Uterus (tissue), 2 donors: ENCODE results near the gene SACM1L.

Experiments used
- CTCF ChIP-seq, 4 experiments: fragments of 200-600 bp in 2 of 4; fragments of 450-650 bp in 2 of 4; sonication (generic) in 2 of 4; IDR thresholded peaks; one replicate each; pipeline ENCODE4 v1.5.1; 2016 to 2019; ENCODE audit warnings: antibody characterized with exemption in 4 of 4, mild to moderate bottlenecking in 2 of 4, moderate library complexity in 1 of 4
- POLR2A ChIP-seq, 2 donors: fragments of 450-650 bp; IDR thresholded peaks; one replicate each; pipeline ENCODE4 v1.6.1; 2016; ENCODE audit warnings: antibody characterized with exemption in 2 of 2, mild to moderate bottlenecking in 1 of 2, moderate library complexity in 1 of 2

GRCh38 chr3:45794177-45794560, 105.0 kb downstream of the SACM1L start:
- TF ChIP-seq CTCF (IDR thresholded peaks at IDR 0.05), result no peak
- TF ChIP-seq POLR2A (IDR thresholded peaks at IDR 0.05), result no peak
